Trophoblast cell (in vitro differentiated cells and primary cell): Measurements from ENCODE around the gene SAMD9.

Source experiments
- DNase-seq, 2 donors: peaks; one replicate each; pipeline ENCODE4 v3.0.0-alpha.2; 2016
- H2AFZ ChIP-seq: 2 replicates; pipeline ENCODE4 v1.6.1; 2013; ENCODE audit warnings: low read length, moderate library complexity, mild to moderate bottlenecking; ENCODE audit not compliant: insufficient read depth, poor library complexity
- H2AK5ac ChIP-seq: 2 replicates; pipeline ENCODE4 v1.6.1; 2013; ENCODE audit warnings: mild to moderate bottlenecking, low read length
- H2BK120ac ChIP-seq: 2 replicates; pipeline ENCODE4 v1.6.1; 2013; ENCODE audit warnings: low read length, mild to moderate bottlenecking, moderate library complexity; ENCODE audit not compliant: insufficient read depth, poor library complexity
- H2BK12ac ChIP-seq: 2 replicates; pipeline ENCODE4 v1.6.1; 2013; ENCODE audit warnings: mild to moderate bottlenecking, low read length, moderate library complexity
- H2BK5ac ChIP-seq: 2 replicates; pipeline ENCODE4 v1.6.1; 2013; ENCODE audit warnings: low read length, low read depth, moderate library complexity, mild to moderate bottlenecking; ENCODE audit not compliant: poor library complexity
- H3K14ac ChIP-seq: 2 replicates; pipeline ENCODE4 v1.6.1; 2013; ENCODE audit warnings: mild to moderate bottlenecking, low read length
- H3K18ac ChIP-seq: 2 replicates; pipeline ENCODE4 v1.6.1; 2013; ENCODE audit warnings: mild to moderate bottlenecking, low read length
- H3K23ac ChIP-seq: 2 replicates; pipeline ENCODE4 v1.6.1; 2013; ENCODE audit warnings: low read length
- H3K27ac ChIP-seq: 2 replicates; pipeline ENCODE4 v1.5.1; 2013; ENCODE audit warnings: low read depth, mild to moderate bottlenecking, inconsistent platforms, low read length, moderate library complexity
- H3K27me3 ChIP-seq: 2 replicates; pipeline ENCODE4 v1.6.1; 2013; ENCODE audit warnings: inconsistent platforms, mild to moderate bottlenecking, low read length, moderate library complexity; ENCODE audit not compliant: insufficient read depth
- H3K36me3 ChIP-seq, 2 experiments: 1 replicate in 1 of 2; 2 replicates in 1 of 2; pipeline ENCODE4 v1.6.1; 2013; ENCODE audit warnings: low read length in 2 of 2, mild to moderate bottlenecking in 2 of 2, moderate library complexity in 1 of 2; ENCODE audit not compliant: insufficient read depth in 2 of 2, control insufficient read depth in 1 of 2
- H3K4ac ChIP-seq: 2 replicates; pipeline ENCODE4 v1.6.1; 2013; ENCODE audit warnings: low read depth, mild to moderate bottlenecking, low read length, moderate library complexity
- H3K4me1 ChIP-seq, 2 experiments: 1 replicate in 1 of 2; 2 replicates in 1 of 2; pipeline ENCODE4 v1.6.1; 2013; ENCODE audit warnings: low read length in 2 of 2, mild to moderate bottlenecking in 2 of 2, moderate library complexity in 1 of 2; ENCODE audit not compliant: insufficient read depth in 2 of 2, control insufficient read depth in 1 of 2
- H3K4me2 ChIP-seq: 2 replicates; pipeline ENCODE4 v1.6.1; 2013; ENCODE audit warnings: inconsistent platforms, mild to moderate bottlenecking, low read length, moderate library complexity
- H3K4me3 ChIP-seq: 2 replicates; pipeline ENCODE4 v1.5.1; 2013; ENCODE audit warnings: mild to moderate bottlenecking, low read depth, low read length, inconsistent platforms
- H3K79me1 ChIP-seq: one replicate; pipeline ENCODE4 v1.6.1; 2013; ENCODE audit warnings: low read length
- H3K79me2 ChIP-seq: 2 replicates; pipeline ENCODE4 v1.6.1; 2013; ENCODE audit warnings: low read length, mild to moderate bottlenecking; ENCODE audit not compliant: control insufficient read depth, insufficient read depth, poor library complexity
- H3K9ac ChIP-seq: 2 replicates; pipeline ENCODE4 v1.6.1; 2013; ENCODE audit warnings: mild to moderate bottlenecking, low read length
- H3K9me3 ChIP-seq: 2 replicates; pipeline ENCODE4 v1.6.1; 2013; ENCODE audit warnings: low read depth, mild to moderate bottlenecking, control low read depth, inconsistent platforms, low read length; ENCODE audit not compliant: insufficient read depth
- H4K12ac ChIP-seq: 2 replicates; pipeline ENCODE4 v1.6.1; 2013; ENCODE audit warnings: low read depth, mild to moderate bottlenecking, low read length, moderate library complexity
- H4K8ac ChIP-seq: 2 replicates; pipeline ENCODE4 v1.6.1; 2013; ENCODE audit warnings: low read depth, mild to moderate bottlenecking, low read length, moderate library complexity
- H4K91ac ChIP-seq: one replicate; pipeline ENCODE4 v1.6.1; 2013; ENCODE audit warnings: low read depth, mild to moderate bottlenecking, low read length, moderate library complexity
- WGBS: extraction: QIAGEN DNeasy Blood & Tissue Kit; methylation state at CpG from one replicate; pipeline ENCODE4 v1.1.7; 2013; ENCODE audit warnings: missing lambda C conversion rate; ENCODE audit not compliant: insufficient read length, insufficient coverage; ENCODE audit errors: extremely low coverage; 5-methylcytosine and 5-hydroxymethylcytosine counted together

The SAMD9 gene

GRCh38 chr7:93146036-93146435 is 28.3 kb upstream of the SAMD9 start:
- no peak for DNase-seq
- Histone ChIP-seq H3K4me3 (no peak overlapping the region), H2BK5ac (no peak overlapping the region), H3K4me2 (no peak overlapping the region), H3K4me1 (no peaks in the 10 kb centered on the region), H3K4ac (no peak overlapping the region), H3K23ac (peak overlapping the region; percentile 73), H4K91ac (no peak overlapping the region), H2BK12ac (no peak overlapping the region), H2BK120ac (no peak overlapping the region), H2AK5ac (no peak overlapping the region), H3K36me3 (no peaks in the 10 kb centered on the region), H4K12ac (no peak overlapping the region), H4K8ac (no peak overlapping the region), H3K79me2 (no peaks in the 10 kb centered on the region), H3K14ac (no peak overlapping the region), H3K9me3 (no peaks in the 10 kb centered on the region), H3K79me1 (no peaks in the 10 kb centered on the region), H3K27me3 (no peaks in the 10 kb centered on the region), H3K27ac (no peak overlapping the region), H3K18ac (no peak overlapping the region), H3K9ac (no peak overlapping the region), H2AFZ (no peak overlapping the region)
- no CpG with 5 or more reads among the region's 1 CpG for WGBS

DNA sequence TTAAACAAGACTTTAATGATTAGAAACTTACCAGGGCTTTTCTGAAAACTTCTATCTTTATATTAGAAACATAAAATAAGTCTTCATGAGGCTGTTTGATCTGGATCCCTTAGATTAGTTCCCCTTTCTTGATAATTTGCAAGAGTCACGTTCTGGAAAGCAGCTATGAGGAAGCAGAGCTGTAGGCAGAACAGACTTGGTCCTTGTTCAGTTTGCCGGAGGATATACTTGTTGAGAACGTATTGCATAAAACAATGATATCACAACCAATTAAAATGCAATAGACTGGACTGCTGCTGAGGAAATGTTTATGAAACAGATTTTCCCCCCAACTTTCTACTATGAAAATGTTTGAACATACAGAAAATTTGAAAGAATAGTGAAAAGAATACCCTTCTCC is 27.6 kb upstream of the SAMD9 start:
- no peak overlapping the region for H4K8ac ChIP-seq
- H3K4me2 ChIP-seq: no peak overlapping the region
- no peak overlapping the region for H3K9ac ChIP-seq
- no peaks in the 10 kb centered on the region for H3K79me1 ChIP-seq
- H3K27ac ChIP-seq: no peak overlapping the region
- H2BK12ac ChIP-seq: no peak overlapping the region
- no peak overlapping the region for H3K4ac ChIP-seq
- no peak overlapping the region for H2AK5ac ChIP-seq
- H3K14ac ChIP-seq: no peak overlapping the region
- no peak overlapping the region for H4K91ac ChIP-seq
- H4K12ac ChIP-seq: no peak overlapping the region
- H3K36me3 ChIP-seq: no peaks in the 10 kb centered on the region
- WGBS: no CpG with 5 or more reads among the region's 3 CpGs
- no peak overlapping the region for H2BK5ac ChIP-seq
- DNase-seq: no peak
- no peaks in the 10 kb centered on the region for H3K79me2 ChIP-seq
- H3K18ac ChIP-seq: no peak overlapping the region
- H3K4me3 ChIP-seq: no peak overlapping the region
- H3K27me3 ChIP-seq: no peaks in the 10 kb centered on the region
- no peak overlapping the region for H2AFZ ChIP-seq
- no peak overlapping the region for H3K23ac ChIP-seq
- no peaks in the 10 kb centered on the region for H3K9me3 ChIP-seq
- H2BK120ac ChIP-seq: no peak overlapping the region
- no peaks in the 10 kb centered on the region for H3K4me1 ChIP-seq

- no CpG with 5 or more reads among the region's 1 CpG for WGBS
- Histone ChIP-seq H3K4me1 (no peaks in the 10 kb centered on the region), H3K23ac (no peak overlapping the region)
Measured at GRCh38 chr7:93142127-93142526, 24.3 kb upstream of the SAMD9 start.

DNA sequence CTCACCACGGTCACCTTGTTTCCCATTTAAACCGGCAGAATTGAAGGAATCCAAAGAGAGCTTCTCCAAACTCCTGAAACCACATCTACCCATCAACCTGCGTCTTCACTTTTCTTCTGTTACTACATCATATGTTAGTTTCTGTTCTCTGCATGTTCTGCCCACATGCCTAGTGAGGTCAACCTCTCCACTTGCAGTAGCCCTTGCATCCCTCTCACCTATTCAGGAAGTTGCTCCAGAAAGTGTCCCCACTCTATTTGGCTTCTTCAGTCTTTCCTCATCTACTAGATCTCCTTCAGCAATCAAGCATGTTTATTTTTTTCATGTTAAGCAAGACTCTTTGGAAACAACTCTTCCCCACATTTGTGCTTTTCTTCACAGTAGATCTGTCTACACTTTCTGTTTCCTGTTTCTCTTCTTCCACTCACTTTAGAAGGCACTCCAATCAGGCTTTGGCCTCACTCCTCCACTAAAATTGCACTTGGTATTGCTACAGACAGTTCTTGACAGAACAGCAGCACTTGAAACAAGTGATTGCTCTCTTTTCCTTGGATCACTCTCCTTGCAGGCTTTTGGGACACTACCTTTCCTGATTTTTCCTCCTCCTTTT is 22.9 kb upstream of the SAMD9 start:
- H3K27ac ChIP-seq: no peak overlapping the region
- H3K4me2 ChIP-seq: no peak overlapping the region
- H3K79me1 ChIP-seq: no peaks in the 10 kb centered on the region
- H3K27me3 ChIP-seq: no peaks in the 10 kb centered on the region
- no peak overlapping the region for H3K18ac ChIP-seq
- no peak overlapping the region for H3K23ac ChIP-seq
- H3K36me3 ChIP-seq: no peaks in the 10 kb centered on the region
- H2BK120ac ChIP-seq: no peak overlapping the region
- no peaks in the 10 kb centered on the region for H3K9me3 ChIP-seq
- H4K8ac ChIP-seq: no peak overlapping the region
- H4K91ac ChIP-seq: no peak overlapping the region
- no peak overlapping the region for H2AFZ ChIP-seq
- H4K12ac ChIP-seq: no peak overlapping the region
- no peak overlapping the region for H2BK12ac ChIP-seq
- no peak overlapping the region for H3K9ac ChIP-seq
- no peaks in the 10 kb centered on the region for H3K79me2 ChIP-seq
- no peak overlapping the region for H2BK5ac ChIP-seq
- H3K4me1 ChIP-seq: no peaks in the 10 kb centered on the region
- 100% methylated on average over 1 of the region's 3 CpGs for WGBS
- no peak overlapping the region for H3K4me3 ChIP-seq
- no peak overlapping the region for H3K4ac ChIP-seq
- no peak overlapping the region for H2AK5ac ChIP-seq
- no peak overlapping the region for H3K14ac ChIP-seq
- DNase-seq: no peak

More at GRCh38 chr7:93142127-93142526, 24.3 kb upstream of the SAMD9 start:
- Histone ChIP-seq H4K8ac (no peak overlapping the region), H2AFZ (no peak overlapping the region), H4K12ac (no peak overlapping the region), H3K36me3 (no peaks in the 10 kb centered on the region), H3K79me2 (no peaks in the 10 kb centered on the region), H3K27me3 (no peaks in the 10 kb centered on the region), H2BK120ac (no peak overlapping the region), H2AK5ac (no peak overlapping the region), H3K4me2 (no peak overlapping the region), H3K4me3 (no peak overlapping the region), H2BK5ac (no peak overlapping the region), H3K9ac (no peak overlapping the region), H3K4ac (no peak overlapping the region), H3K79me1 (no peaks in the 10 kb centered on the region), H3K9me3 (no peaks in the 10 kb centered on the region), H3K27ac (no peak overlapping the region), H4K91ac (no peak overlapping the region), H3K14ac (no peak overlapping the region), H2BK12ac (no peak overlapping the region), H3K18ac (no peak overlapping the region)
- DNase-seq: no peak
